Daoy (cell line): ENCODE measurements around the gene TRAF3. TPM values are rescaled to one million over a fixed set of nuclear protein-coding genes. Genes with fewer than 3 reads are reported as not detected.

Experiments
- DNase-seq: peaks from one replicate; pipeline ENCODE4 v3.0.0-alpha.2; 2015; ENCODE audit warnings: low read depth
- total RNA-seq: library from RNA; depleted of rRNA; stranded (reverse); fragments of >200 nt; shearing (Covaris generic); gene quantifications from 2 replicates; pipeline ENCODE4 v1.2.3, GENCODE V29; 2014

Gene TRAF3
- total RNA-seq, 1 experiment from 2014 or later = 35.7 TPM

- no peak for DNase-seq
Observed at GRCh38 chr14:102908766-102909455, 131.7 kb downstream of the TRAF3 start.

- DNase-seq = no peak
Observed at GRCh38 chr14:102909462-102909861, 132.2 kb downstream of the TRAF3 start.

DNA sequence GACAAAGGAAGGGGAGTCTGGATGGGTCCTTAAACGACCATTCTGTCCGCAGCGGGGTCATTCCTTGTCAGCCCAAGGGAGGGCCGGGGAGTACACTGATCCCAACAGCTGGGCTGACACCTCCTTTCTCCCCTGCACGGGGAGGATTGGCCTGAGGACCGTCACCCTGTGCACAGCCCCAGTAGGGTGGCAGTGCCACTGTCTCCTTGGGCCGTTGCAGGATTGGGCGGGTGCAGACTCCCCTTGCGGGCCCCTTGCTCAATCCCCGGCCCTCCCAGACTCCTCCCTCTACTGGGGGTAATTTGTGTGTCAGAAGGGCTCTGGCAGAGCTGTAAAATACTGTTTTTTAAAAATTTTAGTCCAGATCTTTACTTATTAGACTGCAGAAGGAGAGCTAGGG is 132.7 kb downstream of the TRAF3 start:
- no peak for DNase-seq

- DNase-seq = no peak
Observed at GRCh38 chr14:102910442-102910841, 133.2 kb downstream of the TRAF3 start.

GRCh38 chr14:102911541-102911951 is 134.3 kb downstream of the TRAF3 start:
- no peak for DNase-seq

GRCh38 chr14:102911991-102912761 is 134.9 kb downstream of the TRAF3 start:
- no peak for DNase-seq

DNA sequence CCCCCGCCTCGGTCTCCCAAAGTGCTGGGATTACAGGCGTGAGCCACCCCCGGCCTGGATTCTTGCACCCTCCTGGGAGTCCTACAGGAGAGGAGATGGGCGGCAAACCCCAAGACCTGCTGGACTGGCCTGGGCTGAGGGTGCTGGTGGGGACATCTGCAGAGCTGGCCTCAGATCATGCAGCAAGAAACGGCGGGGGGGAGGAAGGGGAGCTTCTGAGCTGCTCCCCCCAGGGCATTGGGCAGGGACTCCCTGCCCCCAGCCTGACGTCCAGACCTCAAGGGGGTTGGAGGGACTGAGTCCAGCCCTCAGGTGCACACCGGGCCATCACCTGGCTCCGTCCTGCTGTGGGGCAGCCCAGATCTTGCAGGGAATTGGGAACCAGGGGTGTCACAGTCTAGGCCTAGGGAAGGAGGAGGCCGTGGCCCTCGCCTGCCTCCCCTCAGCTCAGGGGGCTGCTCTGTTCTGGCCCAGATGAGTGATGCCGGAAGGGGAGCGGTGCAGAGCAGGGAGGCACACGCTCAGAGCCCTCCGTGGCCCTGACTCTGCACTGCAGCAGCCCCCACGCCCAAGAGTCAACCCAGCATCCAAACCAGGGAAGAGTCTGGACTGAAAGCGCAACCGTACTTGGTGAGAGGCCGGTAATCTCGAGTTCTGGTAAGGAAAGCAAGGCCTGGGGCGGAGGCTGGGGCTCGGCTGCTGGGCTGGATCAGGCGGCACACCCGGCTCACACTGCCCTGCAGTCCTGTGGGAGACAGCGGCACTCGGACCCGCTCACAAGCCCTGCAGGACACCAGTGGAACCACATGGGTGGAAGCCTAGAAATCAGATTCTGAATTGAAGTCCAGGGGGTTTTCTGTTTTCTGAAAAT is 136.3 kb downstream of the TRAF3 start:
- DNase-seq = no peak

DNA sequence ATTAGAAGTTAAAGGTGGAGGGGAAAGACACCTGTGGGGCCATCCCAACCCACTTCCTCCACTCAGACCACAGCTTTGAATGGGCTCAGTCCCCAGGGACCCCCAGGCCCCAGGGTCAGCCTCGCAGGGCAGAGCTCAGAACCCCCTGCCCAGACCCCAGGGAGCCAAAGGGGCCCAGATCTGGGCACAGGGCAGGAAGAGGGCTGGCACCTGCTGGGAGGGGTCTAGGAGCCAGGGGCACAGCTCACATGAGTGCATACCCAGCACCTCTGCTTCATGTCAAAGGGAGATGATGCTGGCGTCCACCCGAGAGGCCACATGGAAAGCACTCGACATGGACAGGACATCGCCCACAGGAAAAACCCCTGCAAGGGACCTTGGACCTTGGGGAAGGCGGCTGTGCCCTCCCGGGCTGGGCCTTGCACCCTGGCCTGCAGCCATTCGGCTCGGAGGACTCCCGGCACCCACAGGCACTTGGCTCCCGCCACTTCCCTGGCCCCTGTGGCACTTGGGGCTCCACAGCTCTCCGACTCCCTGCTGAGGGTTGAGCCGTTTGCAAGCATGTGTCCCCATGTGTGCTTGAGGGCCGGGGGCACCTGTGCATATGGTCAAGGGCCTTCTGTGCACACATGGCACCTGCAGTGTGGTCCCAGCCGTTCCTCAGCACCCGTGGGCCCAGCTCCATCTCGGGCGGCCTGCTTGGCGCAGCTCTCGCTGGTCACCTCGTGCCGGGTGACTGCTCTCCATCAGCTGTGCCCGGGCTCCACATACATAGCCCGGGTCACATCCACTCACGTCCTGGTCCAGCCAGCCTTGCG is 137.4 kb downstream of the TRAF3 start:
- no peak for DNase-seq

GRCh38 chr14:102915292-102916110 is 138.3 kb downstream of the TRAF3 start:
- no peak for DNase-seq

GRCh38 chr14:102916347-102917055 is 139.3 kb downstream of the TRAF3 start:
- DNase-seq = no peak

GRCh38 chr14:102917056-102917385 is 139.8 kb downstream of the TRAF3 start:
- DNase-seq = no peak

DNA sequence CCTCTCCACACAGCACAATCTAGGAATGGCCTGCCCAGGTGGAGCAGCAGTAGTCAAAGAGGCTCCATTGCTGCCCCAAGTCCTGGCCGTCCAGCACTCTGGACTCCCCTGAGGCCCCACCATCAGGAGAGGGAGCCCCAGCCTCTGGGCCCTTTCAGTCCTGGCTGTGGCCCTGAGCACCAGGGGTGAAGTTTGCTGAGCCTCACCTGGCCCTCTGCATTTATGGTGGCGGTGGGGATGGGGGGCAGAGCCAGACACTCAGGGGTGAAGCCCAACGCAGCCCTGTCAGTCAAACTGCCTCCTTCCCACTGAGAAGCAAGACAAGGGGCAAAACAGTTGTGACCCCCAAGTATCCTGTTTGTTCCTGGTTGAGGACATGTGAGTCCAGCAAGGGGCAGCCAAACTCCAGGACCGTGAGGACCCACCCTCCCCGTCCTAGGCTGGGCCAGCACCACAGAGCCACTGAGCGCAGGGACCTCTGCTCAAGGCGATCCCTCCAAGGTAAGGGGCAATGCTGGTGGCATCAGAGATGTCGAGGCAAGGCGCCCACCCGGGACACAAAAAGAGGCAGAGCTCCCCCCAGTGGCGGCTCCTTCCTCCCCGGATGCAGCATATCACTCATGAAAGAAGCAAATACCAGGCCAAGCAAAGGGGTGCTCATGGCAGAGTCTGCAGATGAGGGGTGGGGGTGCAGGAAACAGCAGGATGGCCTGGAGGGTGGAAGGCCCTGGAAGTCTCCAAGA is 140.4 kb downstream of the TRAF3 start:
- DNase-seq = peak; percentile 59

- no peak for DNase-seq
Observed at GRCh38 chr14:102918438-102918837, 141.2 kb downstream of the TRAF3 start.

DNA sequence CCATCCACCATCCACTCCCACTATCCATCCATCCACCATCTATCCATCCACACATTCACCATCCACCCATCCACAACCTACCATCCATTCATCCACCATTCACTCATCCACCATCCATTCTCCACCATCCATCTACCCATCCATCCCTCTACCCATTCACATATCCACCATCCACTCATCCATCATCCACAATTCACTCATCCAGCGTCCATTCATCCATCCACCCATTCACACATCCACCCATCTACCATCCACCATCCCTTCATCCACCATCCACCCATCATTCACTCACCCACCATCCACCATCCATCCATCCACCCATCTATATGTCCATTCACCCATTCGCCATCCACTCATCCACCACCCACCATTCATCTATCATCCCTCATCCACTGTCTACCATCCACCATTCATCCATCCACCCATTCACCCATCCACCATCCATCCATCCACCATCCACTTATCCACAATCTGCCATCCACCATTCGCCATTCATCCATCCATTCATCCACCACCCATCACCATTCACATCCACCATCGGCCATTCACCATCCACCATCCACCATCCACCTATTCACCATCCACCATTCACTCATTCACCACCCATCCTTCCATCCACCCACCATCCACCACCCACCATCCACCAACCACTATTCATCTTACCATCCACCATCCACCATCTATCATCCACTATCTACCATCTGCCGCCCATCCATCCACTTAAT is 143.2 kb downstream of the TRAF3 start:
- DNase-seq = no peak

DNA sequence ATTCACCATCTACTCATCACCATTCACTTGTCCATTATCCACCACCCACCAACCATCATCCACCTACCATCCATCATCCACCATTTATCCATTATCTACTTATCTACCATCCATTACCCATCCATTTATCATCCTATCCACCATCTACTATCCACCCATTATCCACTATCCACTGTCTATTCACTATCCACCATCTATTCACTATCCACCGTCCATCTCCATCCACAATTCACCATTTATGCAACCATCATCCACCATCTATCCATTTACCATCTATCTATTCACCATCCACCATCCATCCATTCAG is 143.7 kb downstream of the TRAF3 start:
- no peak for DNase-seq

GRCh38 chr14:102922490-102923200 is 145.4 kb downstream of the TRAF3 start, which contains the start of gene AMN:
AMN (plus strand) TSS chr14:102922663; CDS start chr14:102922689, 26 bp downstream.
- DNase-seq = peak; percentile 44

DNA sequence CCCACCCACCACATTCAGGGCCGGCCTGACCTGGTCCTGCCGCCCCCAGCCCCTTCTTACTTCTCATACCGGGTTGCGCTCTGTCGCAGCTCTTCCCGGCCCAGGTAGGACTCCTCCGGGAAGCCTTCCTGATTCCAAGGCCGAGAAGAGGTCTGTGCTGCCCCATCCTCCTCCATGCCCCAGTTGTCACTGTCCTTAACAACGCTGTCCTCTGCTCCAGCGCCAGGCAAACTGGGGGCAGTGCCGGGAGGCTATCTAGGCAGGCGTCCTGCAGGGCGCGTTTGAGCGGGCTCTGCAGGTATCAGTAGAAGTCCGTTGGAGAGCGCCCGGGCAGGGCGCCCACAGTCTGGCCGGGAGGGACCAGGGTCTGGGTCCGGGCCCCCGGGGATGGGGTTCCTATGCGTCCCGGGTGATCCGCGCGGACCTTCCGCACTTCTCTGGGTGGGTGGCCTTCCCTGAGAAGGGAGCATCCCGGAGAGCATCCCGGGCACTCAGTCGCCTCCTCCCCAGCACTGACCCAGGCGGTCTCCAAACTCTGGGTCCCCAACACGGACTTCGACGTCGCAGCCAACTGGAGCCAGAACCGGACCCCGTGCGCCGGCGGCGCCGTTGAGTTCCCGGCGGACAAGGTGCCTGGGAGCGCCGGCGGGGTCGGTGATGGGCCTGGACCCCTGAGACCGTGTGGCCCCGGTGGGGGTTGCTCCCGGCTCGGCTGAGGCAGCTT is 146.1 kb downstream of the TRAF3 start:
- no peak for DNase-seq
